CD14-positive monocyte (primary cell): ENCODE data around the gene MALRD1. TPM values are rescaled to one million over a fixed set of nuclear protein-coding genes. Genes with fewer than 3 reads are reported as not detected.

ENCODE experiments used
- DNase-seq, 3 donors: peaks; one replicate each; pipeline ENCODE4 v3.0.0-alpha.2; 2011 to 2022
- H2AFZ ChIP-seq: 2 replicates; pipeline ENCODE4 v1.6.0; 2012; ENCODE audit warnings: mild to moderate bottlenecking, low read depth, low read length, inconsistent platforms; ENCODE audit not compliant: insufficient read depth, poor library complexity, severe bottlenecking
- H3K27ac ChIP-seq, 2 donors: 1 replicate in 1 of 2; 2 replicates in 1 of 2; pipeline ENCODE4 v1.5.1; 2012 to 2013; ENCODE audit warnings: low read length in 2 of 2, control low read depth in 1 of 2, inconsistent platforms in 1 of 2, low read depth in 1 of 2, mild to moderate bottlenecking in 1 of 2
- H3K27me3 ChIP-seq, 2 donors: one replicate each; pipeline versions ENCODE4 v1.6.0 to v1.6.1; 2011 to 2013; ENCODE audit warnings: low read length in 2 of 2; ENCODE audit not compliant: control insufficient read depth in 2 of 2, insufficient read depth in 2 of 2
- H3K36me3 ChIP-seq, 2 donors: replicated peaks in 1 of 2; 1 replicate in 1 of 2; 2 replicates in 1 of 2; pipeline versions ENCODE4 v1.5.1 to v1.6.1; 2012 to 2013; ENCODE audit warnings: low read length in 2 of 2, control low read depth in 1 of 2, inconsistent platforms in 1 of 2, mild to moderate bottlenecking in 1 of 2; ENCODE audit not compliant: insufficient read depth in 2 of 2, control insufficient read depth in 1 of 2
- H3K4me1 ChIP-seq, 2 donors: 1 replicate in 1 of 2; 2 replicates in 1 of 2; pipeline versions ENCODE4 v1.5.1 to v1.6.1; 2012 to 2013; ENCODE audit warnings: low read length in 2 of 2, control low read depth in 1 of 2, inconsistent platforms in 1 of 2, mild to moderate bottlenecking in 1 of 2, moderate library complexity in 1 of 2; ENCODE audit not compliant: insufficient read depth in 2 of 2, control insufficient read depth in 1 of 2
- H3K4me2 ChIP-seq: replicated peaks from 2 replicates; pipeline ENCODE3; 2012; ENCODE audit warnings: low read length, moderate library complexity, mild to moderate bottlenecking; ENCODE audit not compliant: poor library complexity, severe bottlenecking; ENCODE audit errors: extremely low read depth
- H3K4me3 ChIP-seq, 3 experiments: fragments of 200-600 bp in 1 of 3; sonication (generic) in 1 of 3; replicated peaks in 1 of 3; 1 replicate in 2 of 3; 2 replicates in 1 of 3; pipeline ENCODE4 v1.5.1; 2011 to 2013; ENCODE audit warnings: low read length in 3 of 3, mild to moderate bottlenecking in 3 of 3, control low read depth in 2 of 3, low read depth in 2 of 3, inconsistent platforms in 1 of 3, moderate library complexity in 1 of 3
- H3K79me2 ChIP-seq: 2 replicates; pipeline ENCODE4 v1.6.0; 2012; ENCODE audit warnings: mild to moderate bottlenecking, control low read depth, inconsistent platforms, low read length, moderate library complexity; ENCODE audit not compliant: insufficient read depth
- H3K9ac ChIP-seq: 2 replicates; pipeline ENCODE4 v1.6.0; 2017; ENCODE audit warnings: low read length, mild to moderate bottlenecking; ENCODE audit not compliant: insufficient read depth, poor library complexity, severe bottlenecking
- H3K9me3 ChIP-seq, 2 donors: replicated peaks in 1 of 2; 1 replicate in 1 of 2; 2 replicates in 1 of 2; pipeline versions ENCODE4 v1.5.1 to v1.6.1; 2012 to 2013; ENCODE audit warnings: low read length in 2 of 2, control low read depth in 1 of 2; ENCODE audit not compliant: control insufficient read depth in 1 of 2, insufficient read depth in 1 of 2
- H4K20me1 ChIP-seq: 2 replicates; pipeline ENCODE4 v1.6.0; 2012; ENCODE audit warnings: mild to moderate bottlenecking, low read length, control low read depth, moderate library complexity; ENCODE audit not compliant: insufficient read depth
- H3K27ac Mint-ChIP-seq, 7 donors: one replicate each; pipeline ENCODE4 v1.8.0; 2020; ENCODE audit warnings: mild to moderate bottlenecking in 7 of 7, mixed read lengths in 7 of 7, moderate library complexity in 6 of 7, inconsistent platforms in 2 of 7
- H3K27me3 Mint-ChIP-seq, 3 donors: one replicate each; pipeline ENCODE4 v1.8.0; 2021 to 2022; ENCODE audit warnings: low read depth in 3 of 3, mild to moderate bottlenecking in 3 of 3, mixed read lengths in 3 of 3, moderate library complexity in 3 of 3, inconsistent platforms in 1 of 3
- H3K36me3 Mint-ChIP-seq, 2 donors: one replicate each; pipeline ENCODE4 v1.8.0; 2020; ENCODE audit warnings: mixed read lengths in 2 of 2, inconsistent platforms in 1 of 2, mild to moderate bottlenecking in 1 of 2
- H3K4me1 Mint-ChIP-seq: one replicate; pipeline ENCODE4 v1.8.0; 2020; ENCODE audit warnings: mild to moderate bottlenecking, mixed read lengths
- H3K4me3 Mint-ChIP-seq, 2 donors: one replicate each; pipeline ENCODE4 v1.8.0; 2020; ENCODE audit warnings: mild to moderate bottlenecking in 2 of 2, mixed read lengths in 2 of 2, moderate library complexity in 1 of 2
- H3K9me3 Mint-ChIP-seq, 7 donors: one replicate each; pipeline ENCODE4 v1.8.0; 2020 to 2022; ENCODE audit warnings: mixed read lengths in 7 of 7, mild to moderate bottlenecking in 6 of 7, moderate library complexity in 6 of 7, inconsistent platforms in 2 of 7
- WGBS: methylation state at CpG from one replicate; pipeline ENCODE4 v1.1.5; 2013; ENCODE audit warnings: missing lambda C conversion rate; ENCODE audit not compliant: insufficient coverage; 5-methylcytosine and 5-hydroxymethylcytosine counted together
- intact Hi-C, 2 donors: fragments of 100-400 bp; cut with micrococcal nuclease; formaldehyde crosslinking; loops; one replicate each; pipeline versions ENCODE4 v1.15.0 to v1.15.1; 2023
- polyA plus RNA-seq, 3 donors: library from polyadenylated mRNA; depleted of rRNA in 1 of 3; unstranded in 2 of 3; stranded (reverse) in 1 of 3; fragments of 300-500 nt in 2 of 3; fragments of >200 nt in 1 of 3; fragmentation: Illumina TruSeq in 2 of 3; gene quantifications; 1 replicate in 2 of 3; 2 replicates in 1 of 3; pipeline ENCODE4 v1.2.3, GENCODE V29; 2012 to 2021
- TF ChIP-seq, protein P1 (sequence below): fragments of 200-600 bp; IDR thresholded peaks from one replicate; pipeline ENCODE4 v1.8.0; 2022; ENCODE audit warnings: antibody characterized with exemption, mild to moderate bottlenecking

Gene MALRD1
- polyA plus RNA-seq, 3 donors, result not detected

- Histone ChIP-seq H3K4me1 (no peaks in the 10 kb centered on the region), H4K20me1 (no peaks in the 10 kb centered on the region), H3K9me3 (no peaks in the 10 kb centered on the region), H2AFZ (no peak overlapping the region), H3K4me2 (no peak overlapping the region), H3K79me2 (no peaks in the 10 kb centered on the region), H3K9ac (no peak overlapping the region), H3K27me3 (no peaks in the 10 kb centered on the region), H3K4me3 (no peak overlapping the region), H3K36me3 (no peaks in the 10 kb centered on the region), H3K27ac (no peak overlapping the region)
- no peaks in the 10 kb centered on the region for H3K27me3 Mint-ChIP-seq
- DNase-seq, result no peak
- H3K27ac Mint-ChIP-seq, result no peak overlapping the region
- WGBS, result no CpG with 5 or more reads among the region's 2 CpGs
- no peaks in the 10 kb centered on the region for H3K4me1 Mint-ChIP-seq
- TF ChIP-seq, protein P1, sequence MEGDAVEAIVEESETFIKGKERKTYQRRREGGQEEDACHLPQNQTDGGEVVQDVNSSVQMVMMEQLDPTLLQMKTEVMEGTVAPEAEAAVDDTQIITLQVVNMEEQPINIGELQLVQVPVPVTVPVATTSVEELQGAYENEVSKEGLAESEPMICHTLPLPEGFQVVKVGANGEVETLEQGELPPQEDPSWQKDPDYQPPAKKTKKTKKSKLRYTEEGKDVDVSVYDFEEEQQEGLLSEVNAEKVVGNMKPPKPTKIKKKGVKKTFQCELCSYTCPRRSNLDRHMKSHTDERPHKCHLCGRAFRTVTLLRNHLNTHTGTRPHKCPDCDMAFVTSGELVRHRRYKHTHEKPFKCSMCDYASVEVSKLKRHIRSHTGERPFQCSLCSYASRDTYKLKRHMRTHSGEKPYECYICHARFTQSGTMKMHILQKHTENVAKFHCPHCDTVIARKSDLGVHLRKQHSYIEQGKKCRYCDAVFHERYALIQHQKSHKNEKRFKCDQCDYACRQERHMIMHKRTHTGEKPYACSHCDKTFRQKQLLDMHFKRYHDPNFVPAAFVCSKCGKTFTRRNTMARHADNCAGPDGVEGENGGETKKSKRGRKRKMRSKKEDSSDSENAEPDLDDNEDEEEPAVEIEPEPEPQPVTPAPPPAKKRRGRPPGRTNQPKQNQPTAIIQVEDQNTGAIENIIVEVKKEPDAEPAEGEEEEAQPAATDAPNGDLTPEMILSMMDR, result no peak
- H3K36me3 Mint-ChIP-seq, result no peaks in the 10 kb centered on the region
- H3K9me3 Mint-ChIP-seq, result peaks cover 0 to 5% (median 1%) of the 10 kb centered on the region in 7 donors
- intact Hi-C loops, result no loop called here
- H3K4me3 Mint-ChIP-seq, result no peak overlapping the region
Observed at GRCh38 chr10:19021162-19021561, 27.4 kb upstream of the MALRD1 start.

DNA sequence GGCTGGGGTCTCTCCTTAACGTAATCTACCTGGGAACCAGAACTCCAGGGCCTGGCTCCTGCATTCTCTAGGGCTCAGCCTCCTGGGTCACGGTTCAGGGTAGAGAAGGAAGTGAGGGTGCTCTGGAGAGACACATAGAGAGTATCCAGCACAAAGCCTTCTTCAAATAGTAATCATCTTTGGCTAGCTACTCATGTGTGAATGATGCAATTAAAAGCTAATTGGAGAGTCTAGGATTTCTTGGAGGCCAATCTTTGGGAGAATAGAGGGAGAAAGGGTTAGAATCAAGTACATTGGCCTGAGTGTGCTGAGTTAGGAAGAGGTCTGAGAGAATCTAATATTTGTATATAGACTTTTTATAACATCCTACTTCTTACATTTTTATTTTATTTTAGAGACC lies 24.0 kb upstream of the MALRD1 start:
- Mint-ChIP-seq H3K36me3 (no peaks in the 10 kb centered on the region), H3K9me3 (peaks cover 0 to 5% (median 0%) of the 10 kb centered on the region in 7 donors), H3K27me3 (peaks cover 0 to 1% (median 0%) of the 10 kb centered on the region in 3 donors), H3K4me1 (no peaks in the 10 kb centered on the region), H3K4me3 (no peak overlapping the region), H3K27ac (no peak overlapping the region)
- TF ChIP-seq, protein P1, result no peak
- intact Hi-C loops, result no loop called here
- no peaks in the 10 kb centered on the region for H3K36me3 ChIP-seq
- no peaks in the 10 kb centered on the region for H3K79me2 ChIP-seq
- WGBS, result no CpG with 5 or more reads among the region's 2 CpGs
- H2AFZ ChIP-seq, result no peak overlapping the region
- no peaks in the 10 kb centered on the region for H4K20me1 ChIP-seq
- H3K4me2 ChIP-seq, result no peak overlapping the region
- H3K27ac ChIP-seq, result no peak overlapping the region
- DNase-seq, result no peak
- H3K9me3 ChIP-seq, result no peaks in the 10 kb centered on the region
- no peaks in the 10 kb centered on the region for H3K27me3 ChIP-seq
- H3K4me3 ChIP-seq, result no peak overlapping the region
- no peaks in the 10 kb centered on the region for H3K4me1 ChIP-seq
- no peak overlapping the region for H3K9ac ChIP-seq
